Panc1 (cell line): ENCODE data around the gene CNTRL. TPM values are rescaled to one million over a fixed set of nuclear protein-coding genes. Genes with fewer than 3 reads are reported as not detected.
"Not testable (repeated sequence)": the region's sequence is repeated elsewhere in the genome, so short reads cannot be mapped to it uniquely, and the experiment has no call there.

Source experiments
- ATAC-seq: fragments of 200-7000 bp; cut with Tn5 transposase; 2 replicates; pipeline ENCODE4 v1.9.1; 2020; ENCODE audit warnings: mild to moderate bottlenecking, moderate library complexity
- BruUV-seq: library from RNA; stranded (reverse); fragments of 400-500 nt; replicated peaks from 2 replicates; lab custom pipeline; 2021; lab: Mats Ljungman, UMichigan
- CTCF ChIA-PET: fragments of 300-600 bp; sonication (Branson Sonifier 250); formaldehyde crosslinking; loops from one replicate; lab custom pipeline; 2022; ENCODE audit warnings: antibody characterized with exemption; lab: Charles Lee
- POLR2A ChIA-PET: fragments of 300-600 bp; sonication (Branson Sonifier 250); formaldehyde crosslinking; loops from one replicate; lab custom pipeline; 2022; ENCODE audit warnings: antibody characterized with exemption; lab: Charles Lee
- DNase-seq: peaks from one replicate; pipeline ENCODE4 v3.0.0-alpha.2; 2010; ENCODE audit warnings: low read depth, low spot score
- H3K27ac ChIP-seq: 2 replicates; pipeline ENCODE4 v1.5.1; 2011; ENCODE audit warnings: mild to moderate bottlenecking, low read length, inconsistent platforms
- H3K27me3 ChIP-seq: fragments of 200-500 bp; sonication (Bioruptor generic); 2 replicates; pipeline ENCODE4 v1.6.0; 2014; ENCODE audit warnings: low read length, inconsistent platforms; ENCODE audit not compliant: control insufficient read depth, insufficient read depth
- H3K36me3 ChIP-seq: fragments of 200-500 bp; sonication (Bioruptor generic); 2 replicates; pipeline ENCODE4 v1.5.1; 2014; ENCODE audit warnings: inconsistent platforms, mild to moderate bottlenecking, low read length, moderate library complexity; ENCODE audit not compliant: control insufficient read depth, insufficient read depth
- H3K4me1 ChIP-seq: 2 replicates; pipeline ENCODE4 v1.5.1; 2011; ENCODE audit warnings: inconsistent platforms, mild to moderate bottlenecking, low read length, moderate library complexity; ENCODE audit not compliant: control insufficient read depth, insufficient read depth
- H3K4me3 ChIP-seq, 2 experiments: 2 replicates each; pipeline ENCODE4 v1.5.1; 2011 to 2012; ENCODE audit warnings: low read depth in 2 of 2, low read length in 2 of 2, mild to moderate bottlenecking in 2 of 2, inconsistent platforms in 1 of 2, moderate library complexity in 1 of 2
- H3K9me3 ChIP-seq: fragments of 200-500 bp; sonication (Bioruptor generic); 2 replicates; pipeline ENCODE4 v1.5.1; 2014; ENCODE audit warnings: low read depth, mild to moderate bottlenecking, inconsistent platforms, low read length, moderate library complexity; ENCODE audit not compliant: control insufficient read depth, insufficient read depth
- POLR2AphosphoS5 ChIP-seq: IDR thresholded peaks from 2 replicates; pipeline ENCODE4 v1.6.1; 2012; ENCODE audit warnings: mild to moderate bottlenecking, low read depth, low read length, moderate library complexity
- SIN3A ChIP-seq: IDR thresholded peaks from 2 replicates; pipeline ENCODE4 v1.6.1; 2012; ENCODE audit warnings: low read depth, mild to moderate bottlenecking, low read length, moderate library complexity, borderline replicate concordance; ENCODE audit not compliant: insufficient read depth
- TCF7L2 ChIP-seq: IDR thresholded peaks from 2 replicates; pipeline ENCODE4 v1.6.1; 2011; ENCODE audit warnings: mild to moderate bottlenecking, low read depth, low read length, inconsistent platforms
- in situ Hi-C: cut with HindIII; loops from 2 replicates; pipeline ENCODE4 v1.10.0; 2016; ENCODE audit warnings: low sequenced_read_pairs, low pct_unique_long_range_greater_than_20kb
- intact Hi-C: fragments of 100-400 bp; cut with micrococcal nuclease; formaldehyde crosslinking; loops from one replicate; pipeline ENCODE4 v1.10.0; 2022; ENCODE audit not compliant: unreplicated experiment
- total RNA-seq: library from RNA; stranded (reverse); gene quantifications from one replicate; pipeline ENCODE4 v1.2.1, GENCODE V29; 2021; ENCODE audit not compliant: unreplicated experiment
- TF ChIP-seq, protein P1 (sequence below): fragments of 450-650 bp; IDR thresholded peaks from 2 replicates; pipeline ENCODE4 v1.5.1; 2017; ENCODE audit warnings: mild to moderate bottlenecking
- TF ChIP-seq, protein P2 (sequence below), 2 experiments: IDR thresholded peaks; 2 replicates each; pipeline ENCODE4 v1.6.1; 2011 to 2012; ENCODE audit warnings: low read depth in 2 of 2, control low read depth in 1 of 2, low read length in 1 of 2, mild to moderate bottlenecking in 1 of 2, moderate library complexity in 1 of 2; ENCODE audit not compliant: insufficient read depth in 1 of 2

CNTRL gene
- total RNA-seq, 1 experiment from 2014 or later = 11.5 TPM

DNA sequence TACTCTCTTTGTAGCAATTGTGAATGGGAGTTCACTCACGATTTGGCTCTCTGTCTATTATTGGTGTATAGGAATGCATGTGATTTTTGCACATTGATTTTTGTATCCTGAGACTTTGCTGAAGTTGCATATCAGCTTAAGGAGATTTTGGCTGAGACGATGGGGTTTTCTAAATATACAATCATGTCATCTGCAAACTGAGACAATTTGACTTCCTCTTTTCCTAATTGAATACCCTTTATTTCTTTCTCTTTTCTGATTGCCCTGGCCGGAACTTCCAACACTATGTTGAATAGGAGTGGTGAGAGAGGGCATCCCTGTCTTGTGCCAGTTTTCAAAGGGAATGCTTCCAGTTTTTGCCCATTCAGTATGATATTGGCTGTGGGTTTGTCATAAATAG lies 54.6 kb downstream of the CNTRL start:
- H3K27ac ChIP-seq, H3K36me3 ChIP-seq, BruUV-seq, ATAC-seq, POLR2A ChIA-PET, H3K27me3 ChIP-seq, intact Hi-C loops, H3K9me3 ChIP-seq, in situ Hi-C loops, CTCF ChIA-PET, H3K4me3 ChIP-seq, H3K4me1 ChIP-seq, DNase-seq: not testable (repeated sequence)

DNA sequence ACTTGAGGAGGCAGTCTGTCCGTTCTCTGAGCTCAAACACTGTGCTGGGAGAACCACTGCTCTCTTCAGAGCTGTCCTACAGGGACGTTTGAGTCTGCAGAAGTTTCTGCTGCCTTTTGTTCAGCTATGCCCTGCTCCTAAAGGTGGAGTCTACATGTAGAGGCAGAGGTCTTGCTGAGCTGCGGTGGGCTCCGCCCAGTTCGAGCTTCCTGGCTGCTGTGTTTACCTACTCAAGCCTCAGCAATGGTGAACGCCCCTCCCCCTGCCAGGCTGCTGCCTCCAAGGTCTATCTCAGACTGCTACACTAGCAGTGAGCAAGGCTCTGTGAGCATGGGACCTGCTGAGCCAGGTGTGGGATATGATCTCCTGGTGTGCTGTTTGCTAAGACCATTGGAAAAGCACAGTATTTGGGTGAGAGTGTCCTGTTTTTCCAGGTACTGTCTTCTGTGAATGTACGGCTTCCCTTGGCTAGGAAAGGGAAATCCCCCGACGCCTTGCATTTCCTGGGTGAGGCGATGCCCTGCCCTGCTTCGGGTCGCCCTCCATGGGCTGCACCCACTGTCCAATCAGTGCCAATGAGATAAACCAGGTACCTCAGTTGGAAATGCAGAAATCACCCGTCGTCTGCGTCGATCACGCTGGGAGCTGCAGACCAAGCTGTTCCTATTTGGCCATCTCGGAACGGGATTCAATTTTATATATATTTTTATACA lies 58.5 kb downstream of the CNTRL start:
- intact Hi-C loops (no loop called here), in situ Hi-C loops (no loop called here)
- no peak overlapping the region for H3K27ac ChIP-seq
- H3K9me3 ChIP-seq = no peaks in the 10 kb centered on the region
- H3K4me1 ChIP-seq = no peaks in the 10 kb centered on the region
- ATAC-seq (no peak), DNase-seq (no peak)
- ChIA-PET CTCF (no interaction called here), POLR2A (interaction anchor here (0.6 kb wide), 1 partner anchor 421 kb away, joined by 3 read pairs; no protein-coding TSS in a partner anchor)
- no peaks in the 10 kb centered on the region for H3K36me3 ChIP-seq
- no peaks in the 10 kb centered on the region for H3K27me3 ChIP-seq
- H3K4me3 ChIP-seq = no peak overlapping the region
- no TSS peak for BruUV-seq
- TF ChIP-seq, protein P1, sequence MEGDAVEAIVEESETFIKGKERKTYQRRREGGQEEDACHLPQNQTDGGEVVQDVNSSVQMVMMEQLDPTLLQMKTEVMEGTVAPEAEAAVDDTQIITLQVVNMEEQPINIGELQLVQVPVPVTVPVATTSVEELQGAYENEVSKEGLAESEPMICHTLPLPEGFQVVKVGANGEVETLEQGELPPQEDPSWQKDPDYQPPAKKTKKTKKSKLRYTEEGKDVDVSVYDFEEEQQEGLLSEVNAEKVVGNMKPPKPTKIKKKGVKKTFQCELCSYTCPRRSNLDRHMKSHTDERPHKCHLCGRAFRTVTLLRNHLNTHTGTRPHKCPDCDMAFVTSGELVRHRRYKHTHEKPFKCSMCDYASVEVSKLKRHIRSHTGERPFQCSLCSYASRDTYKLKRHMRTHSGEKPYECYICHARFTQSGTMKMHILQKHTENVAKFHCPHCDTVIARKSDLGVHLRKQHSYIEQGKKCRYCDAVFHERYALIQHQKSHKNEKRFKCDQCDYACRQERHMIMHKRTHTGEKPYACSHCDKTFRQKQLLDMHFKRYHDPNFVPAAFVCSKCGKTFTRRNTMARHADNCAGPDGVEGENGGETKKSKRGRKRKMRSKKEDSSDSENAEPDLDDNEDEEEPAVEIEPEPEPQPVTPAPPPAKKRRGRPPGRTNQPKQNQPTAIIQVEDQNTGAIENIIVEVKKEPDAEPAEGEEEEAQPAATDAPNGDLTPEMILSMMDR = no peak
- TF ChIP-seq TCF7L2 (no peak), POLR2AphosphoS5 (no peak), SIN3A (no peak)
- TF ChIP-seq, protein P2, sequence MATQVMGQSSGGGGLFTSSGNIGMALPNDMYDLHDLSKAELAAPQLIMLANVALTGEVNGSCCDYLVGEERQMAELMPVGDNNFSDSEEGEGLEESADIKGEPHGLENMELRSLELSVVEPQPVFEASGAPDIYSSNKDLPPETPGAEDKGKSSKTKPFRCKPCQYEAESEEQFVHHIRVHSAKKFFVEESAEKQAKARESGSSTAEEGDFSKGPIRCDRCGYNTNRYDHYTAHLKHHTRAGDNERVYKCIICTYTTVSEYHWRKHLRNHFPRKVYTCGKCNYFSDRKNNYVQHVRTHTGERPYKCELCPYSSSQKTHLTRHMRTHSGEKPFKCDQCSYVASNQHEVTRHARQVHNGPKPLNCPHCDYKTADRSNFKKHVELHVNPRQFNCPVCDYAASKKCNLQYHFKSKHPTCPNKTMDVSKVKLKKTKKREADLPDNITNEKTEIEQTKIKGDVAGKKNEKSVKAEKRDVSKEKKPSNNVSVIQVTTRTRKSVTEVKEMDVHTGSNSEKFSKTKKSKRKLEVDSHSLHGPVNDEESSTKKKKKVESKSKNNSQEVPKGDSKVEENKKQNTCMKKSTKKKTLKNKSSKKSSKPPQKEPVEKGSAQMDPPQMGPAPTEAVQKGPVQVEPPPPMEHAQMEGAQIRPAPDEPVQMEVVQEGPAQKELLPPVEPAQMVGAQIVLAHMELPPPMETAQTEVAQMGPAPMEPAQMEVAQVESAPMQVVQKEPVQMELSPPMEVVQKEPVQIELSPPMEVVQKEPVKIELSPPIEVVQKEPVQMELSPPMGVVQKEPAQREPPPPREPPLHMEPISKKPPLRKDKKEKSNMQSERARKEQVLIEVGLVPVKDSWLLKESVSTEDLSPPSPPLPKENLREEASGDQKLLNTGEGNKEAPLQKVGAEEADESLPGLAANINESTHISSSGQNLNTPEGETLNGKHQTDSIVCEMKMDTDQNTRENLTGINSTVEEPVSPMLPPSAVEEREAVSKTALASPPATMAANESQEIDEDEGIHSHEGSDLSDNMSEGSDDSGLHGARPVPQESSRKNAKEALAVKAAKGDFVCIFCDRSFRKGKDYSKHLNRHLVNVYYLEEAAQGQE (IDR thresholded peaks at IDR 0.05; ENCODE audit: insufficient read depth in 1 of 2, low read depth in 2 of 2, low read length in 1 of 2) = no peak

DNA sequence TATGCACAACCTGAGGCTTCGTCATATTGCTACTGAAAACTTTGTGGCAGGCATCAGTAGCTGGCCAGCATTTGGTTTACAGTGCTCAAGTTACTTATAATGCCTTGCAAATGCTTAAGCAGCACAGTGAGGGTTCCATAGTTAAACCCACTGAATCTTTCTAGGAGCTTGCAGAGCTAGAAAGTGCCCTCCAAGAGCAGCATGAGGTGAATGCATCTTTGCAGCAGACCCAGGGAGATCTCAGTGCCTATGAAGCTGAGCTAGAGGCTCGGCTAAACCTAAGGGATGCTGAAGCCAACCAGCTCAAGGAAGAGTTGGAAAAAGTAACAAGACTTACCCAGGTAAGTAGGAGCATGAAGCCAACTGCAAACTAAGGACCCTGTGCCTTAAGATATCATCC lies 60.9 kb downstream of the CNTRL start:
- Histone ChIP-seq H3K36me3 (0 out of 2 replicates have a peak, but pooled peaks cover 2% of the 10 kb centered on the region), H3K4me1 (no peaks in the 10 kb centered on the region), H3K27ac (no peak overlapping the region), H3K27me3 (no peaks in the 10 kb centered on the region), H3K9me3 (no peaks in the 10 kb centered on the region), H3K4me3 (no peak overlapping the region)
- ChIA-PET POLR2A (no interaction called here), CTCF (no interaction called here)
- BruUV-seq = no TSS peak
- DNase-seq (no peak), ATAC-seq (no peak)
- in situ Hi-C loops = no loop called here
- intact Hi-C loops = no loop called here
- TF ChIP-seq POLR2AphosphoS5 = no peak
- TF ChIP-seq, protein P1 = no peak
- TF ChIP-seq SIN3A = no peak
- TF ChIP-seq TCF7L2 = no peak
- TF ChIP-seq, protein P2 (IDR thresholded peaks at IDR 0.05; ENCODE audit: insufficient read depth in 1 of 2, low read depth in 2 of 2, low read length in 1 of 2) = no peak
